Endothelial cell of umbilical vein (primary cell): Measurements from ENCODE around the gene ZNF331.

ENCODE experiments used
- EZH2 ChIP-seq: IDR thresholded peaks from 2 replicates; pipeline ENCODE4 v1.6.1; 2012; ENCODE audit warnings: borderline replicate concordance, low read depth, mild to moderate bottlenecking, moderate library complexity, low read length, inconsistent platforms; ENCODE audit not compliant: severe bottlenecking
- FOS ChIP-seq: IDR thresholded peaks from 2 replicates; pipeline ENCODE4 v1.6.1; 2011; ENCODE audit warnings: mild to moderate bottlenecking, low read length, moderate library complexity, borderline replicate concordance; ENCODE audit not compliant: insufficient read depth
- GATA2 ChIP-seq: IDR thresholded peaks from 2 replicates; pipeline ENCODE4 v1.7.0; 2011; ENCODE audit warnings: low read depth, mild to moderate bottlenecking, moderate library complexity, mixed read lengths, low read length; ENCODE audit not compliant: insufficient read length, insufficient read depth
- JUN ChIP-seq: IDR thresholded peaks from 2 replicates; pipeline ENCODE4 v1.6.1; 2011; ENCODE audit warnings: borderline replicate concordance, low read depth; ENCODE audit not compliant: insufficient read length, insufficient read depth
- MAX ChIP-seq: IDR thresholded peaks from 2 replicates; pipeline ENCODE4 v1.6.1; 2011; ENCODE audit not compliant: insufficient read depth, insufficient read length
- MYC ChIP-seq: IDR thresholded peaks from one replicate; pipeline ENCODE4 v1.6.1; 2011; ENCODE audit warnings: mild to moderate bottlenecking, low read depth, low read length
- POLR2A ChIP-seq: IDR thresholded peaks from 2 replicates; pipeline ENCODE4 v1.6.1; 2012; ENCODE audit warnings: low read depth, mild to moderate bottlenecking, control low read depth, low read length
- POLR2AphosphoS5 ChIP-seq: IDR thresholded peaks from 2 replicates; pipeline ENCODE4 v1.6.1; 2012; ENCODE audit warnings: low read depth, mild to moderate bottlenecking, control low read depth, low read length, moderate library complexity; ENCODE audit not compliant: insufficient read depth
- TF ChIP-seq, protein P1 (sequence below), 2 donors: IDR thresholded peaks; 1 replicate in 1 of 2; 2 replicates in 1 of 2; pipeline ENCODE4 v1.5.1; 2011; ENCODE audit warnings: low read length in 2 of 2, mild to moderate bottlenecking in 2 of 2, moderate library complexity in 2 of 2, control low read depth in 1 of 2, inconsistent platforms in 1 of 2, low read depth in 1 of 2; ENCODE audit not compliant: insufficient read depth in 1 of 2; ENCODE audit errors: extremely low read depth in 1 of 2

DNA sequence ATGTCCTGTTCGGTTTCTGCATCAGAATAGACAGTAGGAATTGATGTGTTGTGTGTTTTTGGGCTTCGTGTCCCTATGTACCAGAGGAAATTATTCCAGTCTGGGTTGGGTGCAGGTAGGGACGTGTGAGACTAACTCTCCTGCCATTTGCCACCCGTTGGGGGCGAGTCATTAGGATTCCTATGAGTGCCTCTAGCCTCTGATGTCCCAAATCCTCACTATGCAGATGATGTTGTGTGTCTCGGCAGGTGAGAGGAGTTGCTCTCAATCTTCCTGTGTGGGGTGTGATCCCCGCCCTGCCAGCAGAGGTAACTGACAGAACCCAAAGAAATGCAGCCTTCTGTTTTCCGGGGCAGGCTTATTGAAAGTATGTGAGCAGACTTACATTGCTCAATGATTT is 31.2 kb upstream of the ZNF331 start:
- TF ChIP-seq POLR2A: no peak
- TF ChIP-seq POLR2AphosphoS5: no peak
- TF ChIP-seq JUN: no peak
- TF ChIP-seq MAX: no peak
- TF ChIP-seq, protein P1, sequence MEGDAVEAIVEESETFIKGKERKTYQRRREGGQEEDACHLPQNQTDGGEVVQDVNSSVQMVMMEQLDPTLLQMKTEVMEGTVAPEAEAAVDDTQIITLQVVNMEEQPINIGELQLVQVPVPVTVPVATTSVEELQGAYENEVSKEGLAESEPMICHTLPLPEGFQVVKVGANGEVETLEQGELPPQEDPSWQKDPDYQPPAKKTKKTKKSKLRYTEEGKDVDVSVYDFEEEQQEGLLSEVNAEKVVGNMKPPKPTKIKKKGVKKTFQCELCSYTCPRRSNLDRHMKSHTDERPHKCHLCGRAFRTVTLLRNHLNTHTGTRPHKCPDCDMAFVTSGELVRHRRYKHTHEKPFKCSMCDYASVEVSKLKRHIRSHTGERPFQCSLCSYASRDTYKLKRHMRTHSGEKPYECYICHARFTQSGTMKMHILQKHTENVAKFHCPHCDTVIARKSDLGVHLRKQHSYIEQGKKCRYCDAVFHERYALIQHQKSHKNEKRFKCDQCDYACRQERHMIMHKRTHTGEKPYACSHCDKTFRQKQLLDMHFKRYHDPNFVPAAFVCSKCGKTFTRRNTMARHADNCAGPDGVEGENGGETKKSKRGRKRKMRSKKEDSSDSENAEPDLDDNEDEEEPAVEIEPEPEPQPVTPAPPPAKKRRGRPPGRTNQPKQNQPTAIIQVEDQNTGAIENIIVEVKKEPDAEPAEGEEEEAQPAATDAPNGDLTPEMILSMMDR (IDR thresholded peaks at IDR 0.05; ENCODE audit: extremely low read depth in 1 of 2, insufficient read depth in 1 of 2, low read depth in 1 of 2, low read length in 2 of 2): no peak
- TF ChIP-seq EZH2: no peak
- no peak for TF ChIP-seq GATA2
- TF ChIP-seq MYC: no peak
- no peak for TF ChIP-seq FOS
